Thoracic aorta (tissue), 2 donors: Measurements from ENCODE around the gene PTPRM. TPM values are rescaled to one million over a fixed set of nuclear protein-coding genes. Genes with fewer than 3 reads are reported as not detected.
"Not testable (repeated sequence)": the region's sequence is repeated elsewhere in the genome, so short reads cannot be mapped to it uniquely, and the experiment has no call there.

Source experiments
- ATAC-seq: fragments of 150-250 bp; one replicate; pipeline ENCODE4 v1.8.0; 2017; ENCODE audit warnings: low read depth; ENCODE audit not compliant: insufficient number of reproducible peaks, low FRiP score
- DNase-seq: peaks from one replicate; pipeline ENCODE4 v3.0.0-alpha.2; 2020; ENCODE audit warnings: low spot score
- H3K27ac ChIP-seq, 2 donors: fragments of 200-600 bp; sonication (generic); 1 replicate in 1 of 2; 2 replicates in 1 of 2; pipeline ENCODE4 v1.5.1; 2016; ENCODE audit warnings: mild to moderate bottlenecking in 2 of 2, moderate library complexity in 2 of 2
- H3K27me3 ChIP-seq: fragments of 200-600 bp; sonication (generic); replicated peaks from 2 replicates; pipeline ENCODE4 v1.6.0; 2016; ENCODE audit warnings: mild to moderate bottlenecking; ENCODE audit not compliant: insufficient read depth
- H3K36me3 ChIP-seq: fragments of 200-600 bp; sonication (generic); one replicate; pipeline ENCODE4 v1.5.1; 2016
- H3K4me1 ChIP-seq, 2 donors: fragments of 200-600 bp; sonication (generic); 1 replicate in 1 of 2; 2 replicates in 1 of 2; pipeline versions ENCODE4 v1.5.1 to v1.6.0; 2016; ENCODE audit warnings: low read depth in 2 of 2, mild to moderate bottlenecking in 1 of 2; ENCODE audit not compliant: control insufficient read depth in 1 of 2
- H3K4me3 ChIP-seq: fragments of 200-600 bp; sonication (generic); 2 replicates; pipeline ENCODE4 v1.5.1; 2016; ENCODE audit warnings: mild to moderate bottlenecking
- H3K9me3 ChIP-seq: fragments of 200-600 bp; sonication (generic); 2 replicates; pipeline ENCODE4 v1.5.1; 2016
- CTCF ChIP-seq: fragments of 200-600 bp; sonication (generic); IDR thresholded peaks from one replicate; pipeline ENCODE4 v1.5.1; 2019; ENCODE audit warnings: antibody characterized with exemption
- total RNA-seq, 2 donors: library from RNA; depleted of rRNA; stranded (reverse); fragments of >200 nt; gene quantifications; one replicate each; pipeline versions ENCODE4 v1.1.0 to v1.2.3, GENCODE V29; 2016

PTPRM gene
- total RNA-seq, 2 donors from 2014 or later, result 90.3 to 102 TPM

DNA sequence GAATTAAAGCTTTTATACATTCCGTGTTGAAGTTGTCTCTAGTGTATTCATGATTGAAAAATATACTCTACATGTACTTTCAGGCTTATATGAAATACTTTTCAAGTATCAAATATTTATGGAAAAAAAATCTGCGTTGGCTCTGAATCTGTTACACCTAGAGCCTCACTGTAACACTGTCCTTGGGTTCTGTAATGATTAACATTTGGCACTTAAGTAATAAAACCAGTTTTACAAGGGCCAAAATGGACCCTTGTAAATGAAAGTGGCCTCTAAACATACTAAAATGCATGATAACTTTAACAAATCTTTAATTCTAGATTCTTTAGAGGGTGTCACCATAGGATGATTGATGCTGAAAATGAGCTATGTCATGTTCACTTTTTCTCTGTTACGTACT is 162.8 kb downstream of the PTPRM start:
- H3K36me3 ChIP-seq, result no peaks in the 10 kb centered on the region
- H3K4me3 ChIP-seq, result no peak overlapping the region

GRCh38 chr18:7730682-7731081 is 163.6 kb downstream of the PTPRM start:
- Histone ChIP-seq H3K4me3 (no peak overlapping the region), H3K27ac (no peak overlapping the region), H3K9me3 (no peaks in the 10 kb centered on the region), H3K27me3 (no peaks in the 10 kb centered on the region), H3K36me3 (no peaks in the 10 kb centered on the region), H3K4me1 (peaks cover 3 to 19% of the 10 kb centered on the region in 2 donors)
- ATAC-seq, result no peak
- no peak for DNase-seq
- TF ChIP-seq CTCF, result no peak

More for the DNA sequence above, 162.8 kb downstream of the PTPRM start:
- TF ChIP-seq CTCF, result no peak
- Histone ChIP-seq H3K27ac (no peak overlapping the region), H3K27me3 (no peaks in the 10 kb centered on the region), H3K9me3 (no peaks in the 10 kb centered on the region), H3K4me1 (peaks cover 3 to 16% of the 10 kb centered on the region in 2 donors)
- DNase-seq, result no peak
- ATAC-seq, result no peak

GRCh38 chr18:7733642-7734041 is 166.5 kb downstream of the PTPRM start:
- ATAC-seq, result no peak
- TF ChIP-seq CTCF, result no peak
- Histone ChIP-seq H3K36me3 (no peaks in the 10 kb centered on the region), H3K27ac (no peak overlapping the region), H3K4me1 (peaks cover 6 to 19% of the 10 kb centered on the region in 2 donors), H3K9me3 (no peaks in the 10 kb centered on the region), H3K27me3 (no peaks in the 10 kb centered on the region), H3K4me3 (no peak overlapping the region)
- no peak for DNase-seq

DNA sequence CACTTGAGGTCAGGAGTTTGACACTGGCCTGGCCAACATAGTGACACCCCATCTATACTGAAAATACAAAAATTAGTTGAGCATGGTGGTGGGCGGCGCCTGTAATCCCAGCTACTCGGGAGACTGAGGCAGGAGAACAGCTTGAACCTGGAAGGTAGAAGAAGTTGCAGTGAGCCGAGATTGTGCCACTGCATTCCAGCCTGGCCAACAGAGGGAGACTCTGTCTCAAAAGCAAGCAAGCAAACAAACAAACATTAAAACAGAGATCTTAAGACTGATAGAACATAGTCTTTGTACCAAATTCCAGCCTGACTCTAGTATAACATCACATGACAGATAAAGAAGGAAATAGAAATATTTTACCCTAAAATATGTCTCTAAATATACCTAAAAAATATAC is 168.1 kb downstream of the PTPRM start:
- Histone ChIP-seq H3K27me3 (no peaks in the 10 kb centered on the region), H3K27ac (no peak overlapping the region), H3K4me3 (no peak overlapping the region), H3K36me3 (no peaks in the 10 kb centered on the region), H3K4me1 (peaks cover 6 to 19% of the 10 kb centered on the region in 2 donors), H3K9me3 (no peaks in the 10 kb centered on the region)
- TF ChIP-seq CTCF, result no peak
- DNase-seq, result no peak
- ATAC-seq, result no peak

DNA sequence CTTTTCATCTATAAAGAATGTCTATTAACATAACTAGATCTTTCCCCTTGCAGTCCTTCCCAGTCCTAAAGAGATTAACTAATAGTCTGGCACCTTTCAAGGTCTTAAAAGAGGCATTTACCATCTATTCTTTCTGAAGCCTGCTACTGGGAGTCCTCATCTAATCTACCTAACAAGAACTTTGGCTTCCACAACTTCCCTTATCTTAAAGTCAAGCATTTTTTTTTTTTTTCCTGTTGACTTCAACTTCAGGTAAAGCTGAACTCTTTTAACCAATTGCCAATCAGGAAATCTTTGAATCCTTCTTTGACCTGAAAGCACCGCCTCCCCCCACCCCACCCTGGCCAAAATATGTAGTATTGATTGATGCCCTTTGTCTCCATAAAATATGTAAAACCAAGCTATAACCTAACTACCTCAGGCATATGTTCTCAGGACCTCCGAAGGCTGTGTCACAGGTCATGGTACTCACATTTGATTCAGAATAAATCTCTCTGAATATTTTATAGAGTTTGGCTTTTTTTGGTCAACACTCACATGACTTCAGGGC is 168.6 kb downstream of the PTPRM start:
- H3K27me3 ChIP-seq, result no peaks in the 10 kb centered on the region
- no peaks in the 10 kb centered on the region for H3K9me3 ChIP-seq
- no peak overlapping the region for H3K27ac ChIP-seq
- ATAC-seq (no peak), DNase-seq (no peak)
- H3K4me3 ChIP-seq, result no peak overlapping the region
- TF ChIP-seq CTCF, result no peak
- H3K36me3 ChIP-seq, result no peaks in the 10 kb centered on the region
- peaks cover 6 to 23% of the 10 kb centered on the region in 2 donors for H3K4me1 ChIP-seq

DNA sequence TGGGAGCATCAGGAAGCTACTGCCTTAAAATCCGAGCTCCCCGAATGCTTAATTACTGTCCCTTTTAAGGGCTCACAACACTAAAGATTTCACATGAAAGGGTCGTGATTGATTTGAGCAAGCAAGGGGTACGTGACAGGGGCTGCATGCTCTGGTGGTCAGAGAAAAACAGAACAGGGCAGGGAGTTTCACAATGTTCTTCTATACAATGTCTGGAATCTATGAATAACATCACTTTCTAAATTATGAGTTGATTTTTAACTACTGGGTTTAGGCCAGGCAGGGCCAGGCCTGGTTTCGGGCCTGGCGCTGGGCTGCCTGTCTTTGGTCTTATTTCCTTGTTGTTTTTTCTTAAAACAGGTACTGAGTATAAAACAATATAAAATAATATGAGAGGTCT is 169.4 kb downstream of the PTPRM start:
- peaks cover 6 to 31% of the 10 kb centered on the region in 2 donors for H3K4me1 ChIP-seq
- DNase-seq, H3K9me3 ChIP-seq, H3K27ac ChIP-seq, ATAC-seq, H3K4me3 ChIP-seq, H3K27me3 ChIP-seq, H3K36me3 ChIP-seq: not testable (repeated sequence)
